ENCODE data around the gene KRTAP10-5. TPM values are rescaled to one million over a fixed set of nuclear protein-coding genes. Genes with fewer than 3 reads are reported as not detected.
A peak's percentile ranks its signal among the peaks of the same experiment; 100 is the strongest.

KRTAP10-5 gene
- total RNA-seq, 1 donor from 2014 or later, result not detected

- H3K4me3 Mint-ChIP-seq, result no peak overlapping the region
- TF ChIP-seq, protein P1, sequence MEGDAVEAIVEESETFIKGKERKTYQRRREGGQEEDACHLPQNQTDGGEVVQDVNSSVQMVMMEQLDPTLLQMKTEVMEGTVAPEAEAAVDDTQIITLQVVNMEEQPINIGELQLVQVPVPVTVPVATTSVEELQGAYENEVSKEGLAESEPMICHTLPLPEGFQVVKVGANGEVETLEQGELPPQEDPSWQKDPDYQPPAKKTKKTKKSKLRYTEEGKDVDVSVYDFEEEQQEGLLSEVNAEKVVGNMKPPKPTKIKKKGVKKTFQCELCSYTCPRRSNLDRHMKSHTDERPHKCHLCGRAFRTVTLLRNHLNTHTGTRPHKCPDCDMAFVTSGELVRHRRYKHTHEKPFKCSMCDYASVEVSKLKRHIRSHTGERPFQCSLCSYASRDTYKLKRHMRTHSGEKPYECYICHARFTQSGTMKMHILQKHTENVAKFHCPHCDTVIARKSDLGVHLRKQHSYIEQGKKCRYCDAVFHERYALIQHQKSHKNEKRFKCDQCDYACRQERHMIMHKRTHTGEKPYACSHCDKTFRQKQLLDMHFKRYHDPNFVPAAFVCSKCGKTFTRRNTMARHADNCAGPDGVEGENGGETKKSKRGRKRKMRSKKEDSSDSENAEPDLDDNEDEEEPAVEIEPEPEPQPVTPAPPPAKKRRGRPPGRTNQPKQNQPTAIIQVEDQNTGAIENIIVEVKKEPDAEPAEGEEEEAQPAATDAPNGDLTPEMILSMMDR (conservative IDR thresholded peaks at IDR 0.05), result no peak
Observed at GRCh38 chr21:44625756-44626155, 45.4 kb upstream of the KRTAP10-5 start.

DNA sequence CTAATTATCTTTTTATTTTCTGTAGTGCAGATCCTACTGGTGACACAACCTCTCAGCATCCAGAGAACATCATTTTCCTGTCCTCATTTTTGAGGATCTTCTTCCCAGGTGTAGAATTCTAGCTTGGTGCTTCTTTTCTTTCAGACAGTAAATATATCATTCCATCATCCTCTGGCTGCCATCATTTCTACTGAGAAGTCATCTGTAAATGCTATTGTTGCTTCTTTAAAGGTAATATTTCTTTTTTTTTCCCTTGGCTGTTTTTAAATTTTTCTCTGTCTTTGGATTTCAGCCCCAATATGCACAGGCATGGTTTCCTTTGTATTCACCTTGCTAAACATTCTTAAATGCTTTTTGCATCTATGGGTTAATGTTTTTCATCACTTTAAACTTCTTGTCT is 43.2 kb upstream of the KRTAP10-5 start:
- peaks cover 32% of the 10 kb centered on the region for H3K9me3 Mint-ChIP-seq
- H3K27ac Mint-ChIP-seq (ENCODE audit: unreplicated experiment), result no peak overlapping the region
- TF ChIP-seq, protein P1 (conservative IDR thresholded peaks at IDR 0.05), result no peak
- no peak for DNase-seq (ENCODE audit: low read depth, low spot score)
- peaks cover 12% of the 10 kb centered on the region for H3K36me3 Mint-ChIP-seq (ENCODE audit: low read depth)
- peaks cover 8% of the 10 kb centered on the region for H3K27me3 Mint-ChIP-seq (ENCODE audit: low read depth)
- no peak overlapping the region for H3K4me3 Mint-ChIP-seq
- H3K4me1 Mint-ChIP-seq, result no peaks in the 10 kb centered on the region

More at GRCh38 chr21:44625756-44626155, 45.4 kb upstream of the KRTAP10-5 start:
- Mint-ChIP-seq H3K27ac (ENCODE audit: unreplicated experiment) (no peak overlapping the region), H3K4me1 (no peaks in the 10 kb centered on the region), H3K36me3 (ENCODE audit: low read depth) (peaks cover 5% of the 10 kb centered on the region), H3K9me3 (peaks cover 32% of the 10 kb centered on the region), H3K27me3 (ENCODE audit: low read depth) (peaks cover 5% of the 10 kb centered on the region)
- DNase-seq (ENCODE audit: low read depth, low spot score), result no peak

DNA sequence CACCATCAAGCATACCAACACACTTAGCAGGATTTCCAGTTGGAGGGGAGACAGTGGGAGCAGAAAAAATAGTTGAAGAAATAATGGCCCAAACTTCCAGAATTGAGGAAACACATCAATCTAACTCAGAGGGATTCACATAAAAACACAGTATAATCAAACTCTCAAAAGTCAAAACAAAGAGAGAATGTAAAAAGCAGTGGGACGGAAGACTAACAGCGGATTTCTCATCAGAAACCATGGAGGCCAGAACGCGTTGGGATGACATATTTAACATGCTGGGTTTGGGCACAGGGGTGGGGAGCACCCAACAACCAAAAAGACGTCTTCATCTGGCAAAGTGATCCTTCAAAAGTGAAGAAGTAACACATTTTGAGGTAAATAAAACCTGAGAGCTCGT is 39.5 kb upstream of the KRTAP10-5 start:
- Mint-ChIP-seq H3K4me3 (no peak overlapping the region), H3K36me3 (ENCODE audit: low read depth) (peaks cover 12% of the 10 kb centered on the region), H3K27me3 (ENCODE audit: low read depth) (peaks cover 8% of the 10 kb centered on the region), H3K4me1 (no peaks in the 10 kb centered on the region), H3K27ac (ENCODE audit: unreplicated experiment) (no peak overlapping the region), H3K9me3 (peaks cover 30% of the 10 kb centered on the region)
- DNase-seq (ENCODE audit: low read depth, low spot score), result no peak
- TF ChIP-seq, protein P1 (conservative IDR thresholded peaks at IDR 0.05), result no peak

- Mint-ChIP-seq H3K9me3 (peaks cover 20% of the 10 kb centered on the region), H3K4me3 (no peak overlapping the region), H3K27me3 (ENCODE audit: low read depth) (peaks cover 8% of the 10 kb centered on the region), H3K36me3 (ENCODE audit: low read depth) (peaks cover 9% of the 10 kb centered on the region), H3K4me1 (no peaks in the 10 kb centered on the region), H3K27ac (ENCODE audit: unreplicated experiment) (no peak overlapping the region)
- TF ChIP-seq, protein P1 (conservative IDR thresholded peaks at IDR 0.05), result no peak
- no peak for DNase-seq (ENCODE audit: low read depth, low spot score)
Observed at GRCh38 chr21:44618909-44619308, 38.5 kb upstream of the KRTAP10-5 start.

DNA sequence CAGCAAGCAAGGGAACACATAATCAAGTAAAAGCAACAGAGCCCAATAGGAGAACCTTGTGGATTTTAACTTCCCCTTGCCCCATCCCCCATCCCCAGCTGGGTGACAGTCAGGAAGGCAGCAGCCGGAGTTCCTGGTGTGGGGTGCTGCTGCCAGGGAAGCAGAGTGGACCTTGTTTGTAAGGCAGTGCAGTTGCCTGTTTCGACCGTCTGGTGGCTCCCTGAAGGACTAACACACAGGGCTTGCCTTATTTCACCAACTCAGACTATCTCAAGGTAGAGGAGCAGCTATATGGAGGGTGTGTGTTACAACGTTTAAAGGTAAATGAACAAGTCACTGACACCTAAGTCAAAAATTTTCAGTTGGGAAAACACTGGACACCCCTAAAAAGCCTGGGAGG is 38.1 kb upstream of the KRTAP10-5 start:
- Mint-ChIP-seq H3K9me3 (peaks cover 16% of the 10 kb centered on the region), H3K4me3 (no peak overlapping the region), H3K4me1 (no peaks in the 10 kb centered on the region), H3K36me3 (ENCODE audit: low read depth) (peaks cover 8% of the 10 kb centered on the region), H3K27ac (ENCODE audit: unreplicated experiment) (no peak overlapping the region), H3K27me3 (ENCODE audit: low read depth) (peaks cover 8% of the 10 kb centered on the region)
- DNase-seq (ENCODE audit: low read depth, low spot score), result no peak
- TF ChIP-seq, protein P1 (conservative IDR thresholded peaks at IDR 0.05), result peak; percentile 18

Measured in neural crest cell (in vitro differentiated cells).